NK-92 (cell line): ENCODE data around the gene CBLN4.

Experiments used
- DNase-seq: peaks from one replicate; lab custom pipeline; 2025; ENCODE audit not compliant: unreplicated experiment; lab: John Stamatoyannopoulos, UW

The CBLN4 gene

GRCh38 chr20:55947701-55948100, 57.6 kb downstream of the CBLN4 start:
- no peak for DNase-seq
